K562 (cell line): Measurements from ENCODE around the gene STAU1.

Experiments used
- ARID3B ChIP-seq: fragments of 250-450 bp; sonication (Bioruptor Pico); IDR thresholded peaks from 2 replicates; pipeline ENCODE4 v1.4.0; 2020; ENCODE audit warnings: borderline replicate concordance
- BHLHE40 ChIP-seq: IDR thresholded peaks from 2 replicates; pipeline ENCODE4 v1.6.1; 2011; ENCODE audit warnings: low read length, improper control_type of control experiment
- CHAMP1 ChIP-seq: fragments of 450-650 bp; IDR thresholded peaks from 2 replicates; pipeline ENCODE4 v1.6.1; 2016; ENCODE audit warnings: mild to moderate bottlenecking
- FOXP1 ChIP-seq: sonication (generic); formaldehyde crosslinking; IDR thresholded peaks from 2 replicates; pipeline ENCODE4 v1.8.0; 2022; ENCODE audit warnings: mild to moderate bottlenecking, missing genetic modification reagents
- PCBP1 ChIP-seq: fragments of 200-400 bp; formaldehyde crosslinking; IDR thresholded peaks from 2 replicates; pipeline ENCODE4 v1.6.1; 2018; ENCODE audit warnings: mild to moderate bottlenecking, low read depth, low read length; ENCODE audit not compliant: poor library complexity, severe bottlenecking
- RBM15 ChIP-seq: fragments of 200-400 bp; formaldehyde crosslinking; IDR thresholded peaks from 2 replicates; pipeline ENCODE4 v1.6.1; 2018; ENCODE audit warnings: mild to moderate bottlenecking, low read length, moderate library complexity; ENCODE audit not compliant: insufficient read depth
- SP1 ChIP-seq: sonication (generic); formaldehyde crosslinking; IDR thresholded peaks from 2 replicates; pipeline ENCODE4 v1.8.1; 2022; ENCODE audit warnings: mild to moderate bottlenecking, missing genetic modification reagents
- ZBED1 ChIP-seq: IDR thresholded peaks from 2 replicates; pipeline ENCODE4 v1.6.1; 2014
- ZNF324 ChIP-seq: fragments of 250-450 bp; sonication (Bioruptor Pico); IDR thresholded peaks from 2 replicates; pipeline ENCODE4 v1.4.0; 2020; ENCODE audit warnings: mild to moderate bottlenecking
- ZSCAN29 ChIP-seq: fragments of 450-650 bp; IDR thresholded peaks from 2 replicates; pipeline ENCODE4 v1.6.1; 2017

- no peak for TF ChIP-seq SP1 (CRISPR knock-in tag)
- no peak for TF ChIP-seq BHLHE40
- TF ChIP-seq RBM15 = no peak
- TF ChIP-seq ARID3B (CRISPR knock-in tag) = no peak
- TF ChIP-seq ZBED1 = no peak
- TF ChIP-seq ZNF324 (CRISPR knock-in tag) = no peak
- no peak for TF ChIP-seq FOXP1 (CRISPR knock-in tag)
- no peak for TF ChIP-seq ZSCAN29
- TF ChIP-seq CHAMP1 = no peak
- no peak for TF ChIP-seq PCBP1
Observed at GRCh38 chr20:49148601-49149000, 39.5 kb downstream of the STAU1 start.
